Adrenal gland (tissue), 5 donors: ENCODE measurements around the gene PLOD3.

Experiments
- POLR2A ChIP-seq, 2 donors: fragments of 450-650 bp; IDR thresholded peaks; one replicate each; pipeline ENCODE4 v1.6.1; 2017; ENCODE audit warnings: antibody characterized with exemption in 2 of 2, mild to moderate bottlenecking in 2 of 2, moderate library complexity in 1 of 2
- TF ChIP-seq, protein P1 (sequence below), 6 experiments: fragments of 450-650 bp in 4 of 6; fragments of 200-600 bp in 2 of 6; sonication (generic) in 1 of 6; IDR thresholded peaks; 1 replicate in 5 of 6; 2 replicates in 1 of 6; pipeline versions ENCODE4 v1.5.1 to v1.8.0; 2016 to 2021; ENCODE audit warnings: antibody characterized with exemption in 6 of 6, mild to moderate bottlenecking in 2 of 6, moderate library complexity in 1 of 6
- donor health status: DM: no; HTN: no; CAD: no.

DNA sequence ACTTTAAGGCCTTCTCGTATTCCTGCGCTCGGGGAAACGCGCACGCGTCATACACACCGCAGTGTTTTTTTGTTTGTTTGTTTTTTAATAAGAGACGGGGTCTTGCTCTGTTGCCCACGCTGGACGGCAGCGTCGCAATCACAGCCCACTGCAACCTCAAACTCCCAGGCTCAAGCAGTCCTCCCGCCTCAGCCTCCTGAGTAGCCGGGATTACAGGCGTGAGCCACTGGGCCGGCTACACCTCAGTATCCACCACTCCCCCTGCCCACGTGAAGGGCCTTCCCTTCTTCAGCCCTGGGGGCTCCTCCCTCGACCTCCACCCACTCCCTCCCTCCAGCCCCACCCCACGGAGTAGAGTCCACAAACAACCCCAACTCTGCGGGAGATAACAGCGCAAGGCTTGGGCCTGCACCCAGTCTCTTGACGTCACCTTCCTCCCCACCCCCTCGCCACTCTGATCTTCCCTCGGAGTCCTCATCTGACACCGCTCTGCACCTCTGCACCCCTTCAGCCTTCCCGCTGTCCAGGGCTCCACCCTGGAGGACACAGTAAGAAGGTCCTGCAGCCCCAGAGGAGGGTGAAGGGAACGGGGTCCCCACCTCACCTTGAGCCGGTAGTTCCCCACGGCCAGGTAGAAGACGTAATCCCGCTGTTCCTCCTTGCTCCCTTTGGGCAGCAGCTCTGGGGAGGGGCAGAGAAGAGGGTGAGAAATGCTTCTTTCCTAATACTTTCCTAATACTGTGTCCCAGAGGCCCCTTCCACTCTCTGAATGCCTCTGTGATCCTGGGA lies 23.0 kb upstream of the PLOD3 start:
- TF ChIP-seq POLR2A (IDR thresholded peaks at IDR 0.05), result no peak
- TF ChIP-seq, protein P1, sequence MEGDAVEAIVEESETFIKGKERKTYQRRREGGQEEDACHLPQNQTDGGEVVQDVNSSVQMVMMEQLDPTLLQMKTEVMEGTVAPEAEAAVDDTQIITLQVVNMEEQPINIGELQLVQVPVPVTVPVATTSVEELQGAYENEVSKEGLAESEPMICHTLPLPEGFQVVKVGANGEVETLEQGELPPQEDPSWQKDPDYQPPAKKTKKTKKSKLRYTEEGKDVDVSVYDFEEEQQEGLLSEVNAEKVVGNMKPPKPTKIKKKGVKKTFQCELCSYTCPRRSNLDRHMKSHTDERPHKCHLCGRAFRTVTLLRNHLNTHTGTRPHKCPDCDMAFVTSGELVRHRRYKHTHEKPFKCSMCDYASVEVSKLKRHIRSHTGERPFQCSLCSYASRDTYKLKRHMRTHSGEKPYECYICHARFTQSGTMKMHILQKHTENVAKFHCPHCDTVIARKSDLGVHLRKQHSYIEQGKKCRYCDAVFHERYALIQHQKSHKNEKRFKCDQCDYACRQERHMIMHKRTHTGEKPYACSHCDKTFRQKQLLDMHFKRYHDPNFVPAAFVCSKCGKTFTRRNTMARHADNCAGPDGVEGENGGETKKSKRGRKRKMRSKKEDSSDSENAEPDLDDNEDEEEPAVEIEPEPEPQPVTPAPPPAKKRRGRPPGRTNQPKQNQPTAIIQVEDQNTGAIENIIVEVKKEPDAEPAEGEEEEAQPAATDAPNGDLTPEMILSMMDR (IDR thresholded peaks at IDR 0.05), result no peak
